Stromal cell of bone marrow (primary cell): Measurements from ENCODE around the gene MYO5A.
"Not testable (repeated sequence)": the region's sequence is repeated elsewhere in the genome, so short reads cannot be mapped to it uniquely, and the experiment has no call there.

Experiments used
- DNase-seq: peaks from one replicate; pipeline ENCODE4 v3.0.0-alpha.2; 2012; ENCODE audit warnings: low read depth

MYO5A gene

GRCh38 chr15:52419494-52419893, 109.2 kb downstream of the MYO5A start:
- DNase-seq: no peak

GRCh38 chr15:52417957-52418356, 110.7 kb downstream of the MYO5A start:
- no peak for DNase-seq

- peak; percentile 30 for DNase-seq
These were observed 111.2 kb downstream of the MYO5A start for GRCh38 chr15:52417521-52417920.

GRCh38 chr15:52416566-52416965, 112.1 kb downstream of the MYO5A start:
- DNase-seq: not testable (repeated sequence)

GRCh38 chr15:52415628-52416027, 113.1 kb downstream of the MYO5A start:
- no peak for DNase-seq

GRCh38 chr15:52414936-52415335, 113.7 kb downstream of the MYO5A start:
- no peak for DNase-seq

- DNase-seq: no peak
These were observed 119.9 kb downstream of the MYO5A start for GRCh38 chr15:52408823-52409222.

- DNase-seq: no peak
These were observed 121.3 kb downstream of the MYO5A start for GRCh38 chr15:52407374-52407773.

GRCh38 chr15:52406601-52407000, 122.1 kb downstream of the MYO5A start:
- DNase-seq: no peak

GRCh38 chr15:52405856-52406255, 122.8 kb downstream of the MYO5A start:
- DNase-seq: no peak

GRCh38 chr15:52397118-52397517, 131.6 kb downstream of the MYO5A start:
- DNase-seq: no peak

- no peak for DNase-seq
These were observed 134.6 kb downstream of the MYO5A start for GRCh38 chr15:52394118-52394517.

GRCh38 chr15:52392008-52392687, 136.5 kb downstream of the MYO5A start:
- peak; percentile 75 for DNase-seq

GRCh38 chr15:52391069-52391468, 137.6 kb downstream of the MYO5A start:
- no peak for DNase-seq

- no peak for DNase-seq
These were observed 143.0 kb downstream of the MYO5A start for GRCh38 chr15:52385670-52386069.

- no peak for DNase-seq
These were observed 145.5 kb downstream of the MYO5A start for GRCh38 chr15:52383100-52383588.

GRCh38 chr15:52382647-52383046, 146.0 kb downstream of the MYO5A start:
- no peak for DNase-seq

GRCh38 chr15:52379395-52380106, 149.1 kb downstream of the MYO5A start:
- no peak for DNase-seq

GRCh38 chr15:52378746-52379394, 149.8 kb downstream of the MYO5A start:
- no peak for DNase-seq

- no peak for DNase-seq
These were observed 158.7 kb downstream of the MYO5A start for GRCh38 chr15:52370010-52370409.

GRCh38 chr15:52369455-52369854, 159.2 kb downstream of the MYO5A start:
- DNase-seq: no peak

- DNase-seq: no peak
These were observed 159.7 kb downstream of the MYO5A start for GRCh38 chr15:52369030-52369429.

- no peak for DNase-seq
These were observed 160.3 kb downstream of the MYO5A start for GRCh38 chr15:52368402-52368801.
